Effector CD8-positive, alpha-beta T cell (primary cell): ENCODE results near the gene DCUN1D3.
"Not testable (repeated sequence)": the region's sequence is repeated elsewhere in the genome, so short reads cannot be mapped to it uniquely, and the experiment has no call there.

ENCODE experiments used
- DNase-seq: peaks from one replicate; lab custom pipeline; 2025; lab: John Stamatoyannopoulos, UW

The DCUN1D3 gene

DNA sequence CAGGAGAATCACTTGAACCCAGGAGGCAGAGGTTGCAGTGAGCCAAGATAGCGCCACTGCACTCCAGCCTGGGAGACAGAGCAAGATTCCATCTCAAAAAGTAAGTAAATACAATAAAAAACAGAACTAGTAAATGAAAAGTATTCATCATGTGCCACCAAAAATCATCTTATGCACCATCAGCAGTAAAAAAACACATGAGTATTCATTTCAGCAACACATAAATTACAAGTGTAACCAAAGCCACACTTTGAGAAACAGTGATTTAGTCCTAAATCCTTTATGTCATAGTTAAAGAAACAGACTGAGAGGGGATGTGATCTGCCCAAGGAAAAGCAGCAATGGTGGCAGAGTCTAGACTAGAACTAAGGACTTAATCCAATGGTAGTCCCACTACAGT is 13.0 kb downstream of the DCUN1D3 start:
- no peak for DNase-seq

- DNase-seq: no peak
These were observed 13.8 kb downstream of the DCUN1D3 start for GRCh38 chr16:20886320-20886719.

DNA sequence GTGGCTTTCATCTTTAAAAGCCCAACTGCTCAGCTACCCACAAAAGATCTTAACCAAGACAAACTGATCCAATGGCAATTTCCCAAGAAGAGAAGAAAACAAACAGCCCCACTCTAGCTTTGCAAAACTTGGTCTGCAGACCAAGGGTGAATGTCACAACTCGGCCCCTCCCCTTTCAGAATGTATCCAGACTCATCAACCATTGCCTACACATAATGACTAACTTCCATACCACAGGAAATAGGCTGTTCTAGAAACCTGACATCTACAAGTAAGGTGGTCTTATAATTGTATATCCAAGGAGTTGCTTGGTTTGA is 16.0 kb downstream of the DCUN1D3 start:
- DNase-seq: no peak

GRCh38 chr16:20883554-20884239 is 16.5 kb downstream of the DCUN1D3 start:
- DNase-seq: no peak

GRCh38 chr16:20881503-20881878 is 18.7 kb downstream of the DCUN1D3 start:
- no peak for DNase-seq

- no peak for DNase-seq
These were observed 19.2 kb downstream of the DCUN1D3 start for GRCh38 chr16:20880867-20881502.

- DNase-seq: no peak
These were observed 20.8 kb downstream of the DCUN1D3 start for GRCh38 chr16:20879175-20880040.

- DNase-seq: no peak
These were observed 21.4 kb downstream of the DCUN1D3 start for GRCh38 chr16:20878682-20879147.

- DNase-seq: no peak
These were observed 24.9 kb downstream of the DCUN1D3 start for GRCh38 chr16:20875355-20875650.

GRCh38 chr16:20874088-20874581 is 26.0 kb downstream of the DCUN1D3 start:
- DNase-seq: no peak

DNA sequence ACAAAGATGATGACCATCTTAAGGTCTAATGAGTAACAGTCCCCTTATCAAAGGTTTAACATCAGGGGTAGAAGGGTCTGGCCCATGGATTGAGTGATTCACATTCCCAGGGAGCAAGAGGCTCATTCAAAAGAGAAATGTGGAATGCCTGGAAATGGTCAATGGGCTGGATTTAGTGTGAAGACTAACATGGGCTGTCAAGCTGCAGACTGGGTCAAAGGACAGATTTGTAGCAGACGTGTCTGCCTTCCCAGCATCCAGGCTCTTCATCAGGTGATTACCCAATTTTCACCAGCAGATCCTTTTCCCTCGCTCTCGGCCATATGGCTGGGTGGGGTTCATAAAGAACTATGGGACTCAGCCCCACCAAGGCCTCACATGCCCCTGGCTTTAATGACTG is 26.8 kb downstream of the DCUN1D3 start:
- no peak for DNase-seq

DNA sequence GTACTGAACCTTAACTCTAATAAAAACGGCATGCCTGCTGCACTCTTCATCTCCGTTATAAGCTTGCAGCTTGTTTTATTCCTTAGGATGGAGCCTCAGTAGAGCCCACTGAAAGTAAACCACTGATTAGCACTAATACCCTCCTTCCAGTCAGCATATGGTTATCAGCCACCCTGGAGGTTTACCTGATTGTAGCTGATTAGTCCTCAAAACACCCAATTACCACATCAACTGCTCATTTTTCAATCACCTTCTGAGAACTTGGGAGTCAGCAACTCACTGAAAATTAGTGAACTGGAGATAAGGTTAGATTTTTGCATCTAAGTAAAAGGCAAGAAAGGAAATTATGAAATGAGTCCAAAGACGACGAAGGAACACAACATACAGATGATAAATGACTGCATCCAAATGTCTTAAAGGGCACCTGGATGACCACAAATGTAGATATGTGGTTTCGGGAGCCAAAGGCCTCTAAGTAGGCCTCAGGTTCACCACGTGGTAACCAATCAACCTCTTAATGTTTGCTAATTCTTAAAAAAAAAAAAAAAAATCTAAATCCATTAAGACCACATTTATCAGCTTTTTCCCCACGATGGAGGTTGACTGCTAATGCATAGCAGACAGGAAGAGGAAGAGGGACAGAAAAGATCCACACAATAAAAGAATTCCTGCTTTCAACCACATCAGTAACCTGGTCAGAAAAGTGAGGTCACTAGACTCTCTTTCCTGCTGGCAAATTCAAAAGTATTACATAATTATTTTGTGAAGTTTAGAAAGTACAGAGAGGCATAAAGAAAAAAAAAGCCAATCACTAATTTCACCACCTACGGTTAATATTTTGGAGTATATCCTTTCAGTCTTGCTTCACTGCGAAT is 28.0 kb downstream of the DCUN1D3 start:
- no peak for DNase-seq

DNA sequence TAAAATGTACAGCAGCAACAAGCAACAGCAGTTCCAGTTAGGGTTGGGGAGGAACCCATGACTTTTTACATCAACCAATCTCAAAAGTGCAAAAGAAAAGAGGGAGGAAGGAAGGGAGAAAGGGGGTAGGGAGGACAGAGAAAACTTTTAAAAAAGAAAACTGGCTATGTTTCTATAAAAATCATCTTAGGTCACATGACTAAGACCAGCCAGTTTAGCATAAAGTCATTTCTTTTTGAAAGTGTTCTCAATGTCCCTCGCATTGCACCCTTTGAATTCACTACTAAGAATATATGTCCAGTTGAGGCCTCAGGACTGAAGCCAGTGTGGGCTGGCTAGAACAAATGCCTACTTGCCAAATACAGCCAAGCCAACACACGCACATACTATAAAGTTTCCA is 28.9 kb downstream of the DCUN1D3 start:
- DNase-seq: no peak

DNA sequence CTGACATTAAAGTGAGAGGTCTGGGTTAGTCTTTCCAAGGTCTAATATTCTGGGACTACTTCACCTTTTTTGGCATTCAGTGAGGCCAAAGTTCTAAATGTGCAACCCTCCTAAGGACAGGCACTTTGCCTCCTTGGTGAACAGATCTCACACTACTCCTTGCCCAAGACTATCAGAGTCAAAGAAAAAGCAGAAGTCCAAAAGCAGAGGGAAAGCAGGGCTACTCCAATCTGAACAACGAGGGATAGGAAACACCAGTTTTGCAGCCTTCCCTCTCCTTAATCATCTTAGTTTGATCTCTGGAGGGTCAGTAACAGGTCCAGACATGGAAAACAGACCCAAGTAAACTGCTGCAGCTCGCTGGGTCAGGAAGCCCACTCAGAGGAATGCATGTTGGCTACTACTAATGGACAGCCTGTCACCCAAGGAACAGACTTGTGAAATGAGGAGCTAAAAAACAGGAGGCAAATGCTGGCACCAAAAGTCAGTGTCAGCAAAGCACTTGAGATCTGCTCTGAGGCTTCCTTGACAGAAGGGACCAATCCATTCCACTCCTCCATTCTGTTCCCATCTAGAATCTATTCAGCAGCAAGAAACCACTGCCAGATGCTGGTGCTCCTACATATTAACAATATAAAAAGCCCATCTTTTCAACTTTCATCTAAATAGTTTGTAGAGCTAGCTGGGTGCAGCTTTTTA is 29.9 kb downstream of the DCUN1D3 start:
- no peak for DNase-seq

DNA sequence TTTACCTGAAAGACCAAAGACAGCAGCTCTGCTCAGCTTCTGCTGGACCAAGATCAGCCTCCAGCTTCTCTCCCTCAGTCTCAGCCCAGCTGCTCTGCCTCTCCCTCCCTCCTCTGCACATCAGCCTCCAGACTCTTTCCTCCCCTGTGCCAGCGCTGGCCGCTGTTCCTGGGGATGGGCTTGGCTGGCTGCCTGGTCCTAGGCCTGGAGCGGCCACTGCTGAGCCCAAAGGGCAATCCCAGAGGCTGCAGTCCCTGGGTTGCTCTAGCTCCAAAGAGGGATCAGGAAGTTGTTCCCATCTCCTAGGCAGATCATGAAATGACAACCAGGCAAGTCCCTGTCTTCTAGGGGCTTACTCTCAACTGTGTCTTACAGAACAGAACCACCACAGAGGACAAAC is 31.3 kb downstream of the DCUN1D3 start:
- no peak for DNase-seq

GRCh38 chr16:20867585-20867984 is 32.6 kb downstream of the DCUN1D3 start:
- DNase-seq: no peak

DNA sequence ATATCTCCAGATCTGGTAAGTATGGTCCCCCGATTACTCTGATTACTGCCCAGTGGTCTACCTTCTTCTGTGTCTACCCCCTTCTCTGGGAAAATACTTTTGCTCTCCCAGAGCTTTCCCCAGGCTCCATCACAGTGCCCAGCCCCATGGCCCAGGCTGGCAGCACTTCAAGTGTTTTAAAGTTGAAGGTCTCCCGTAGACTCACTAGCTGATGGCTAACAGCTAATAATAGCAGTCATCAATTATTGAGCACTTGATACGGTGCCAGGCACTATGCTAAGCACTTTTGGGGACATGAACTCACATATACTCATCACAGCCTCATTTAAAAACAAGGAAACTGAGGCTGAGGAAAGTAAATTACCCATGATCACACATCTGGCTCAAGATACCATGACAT is 33.4 kb downstream of the DCUN1D3 start:
- DNase-seq: no peak

DNA sequence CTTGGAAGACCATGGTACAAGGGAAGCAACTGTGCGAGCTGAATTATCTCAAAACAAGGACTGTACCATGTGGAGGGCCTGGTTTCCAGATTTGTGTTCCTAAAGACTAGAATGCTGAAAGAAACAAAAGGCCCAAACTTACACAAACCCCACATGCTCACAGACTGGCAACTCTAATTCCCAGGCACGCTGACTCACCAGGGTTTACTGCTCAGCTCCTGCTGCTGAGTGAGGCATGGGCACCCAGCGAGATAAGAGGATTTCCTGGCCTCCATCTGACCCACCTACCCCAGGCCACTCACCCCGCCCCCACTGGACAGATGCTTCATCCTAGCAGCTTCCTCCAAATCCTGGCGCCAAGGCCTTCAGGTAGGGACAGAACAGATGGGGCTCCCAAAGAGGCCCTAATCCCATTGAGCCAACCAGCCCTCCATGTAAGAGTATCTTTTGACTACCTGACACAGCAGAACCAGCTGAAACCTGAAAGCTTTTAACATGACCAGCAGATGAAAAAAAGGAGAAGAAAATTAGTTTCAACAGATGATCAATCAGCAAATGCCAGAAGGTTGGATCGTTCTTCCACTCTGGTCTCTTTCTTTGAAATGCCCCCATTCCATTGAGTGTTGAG is 33.9 kb downstream of the DCUN1D3 start:
- DNase-seq: no peak

DNA sequence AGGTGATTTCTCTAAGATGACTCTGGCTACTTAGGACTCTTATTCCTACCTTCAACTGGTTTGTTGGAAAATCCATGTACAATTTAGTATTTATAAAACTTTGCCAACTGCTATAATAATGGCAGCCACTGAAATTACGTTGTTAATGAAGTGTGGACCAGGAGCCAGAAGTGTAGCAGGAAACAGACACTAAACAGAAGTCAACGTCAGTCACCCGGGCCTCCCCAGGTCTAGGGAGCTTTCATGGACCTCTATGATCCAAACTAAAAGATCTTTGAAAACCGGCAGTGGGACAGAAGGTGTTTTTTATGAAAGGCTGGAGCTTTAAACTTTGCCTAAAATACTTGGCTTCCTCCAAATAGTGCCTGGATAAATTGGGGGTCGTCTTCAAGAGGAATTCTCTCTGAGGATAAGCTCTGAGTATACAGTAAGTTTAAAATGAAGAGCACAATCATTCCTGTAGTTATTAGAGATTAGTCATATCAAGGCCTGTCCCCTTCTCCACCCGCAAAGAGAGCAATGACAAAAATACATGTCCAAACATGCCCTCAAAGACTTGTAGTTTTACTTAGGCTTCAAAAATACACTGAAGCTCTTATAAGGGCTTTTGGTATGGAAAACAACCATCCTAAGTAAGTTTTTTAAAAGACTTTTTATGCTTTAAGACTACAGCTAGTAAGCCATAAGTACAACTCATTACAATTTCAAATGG is 34.6 kb downstream of the DCUN1D3 start:
- no peak for DNase-seq

GRCh38 chr16:20864376-20864775 is 35.8 kb downstream of the DCUN1D3 start:
- DNase-seq: not testable (repeated sequence)
